Midbrain (tissue), 1 donor: ENCODE results near the gene LRRC4C.

Source experiments
- DNase-seq: peaks from one replicate; lab custom pipeline; 2025; lab: John Stamatoyannopoulos, UW

Gene LRRC4C

DNA sequence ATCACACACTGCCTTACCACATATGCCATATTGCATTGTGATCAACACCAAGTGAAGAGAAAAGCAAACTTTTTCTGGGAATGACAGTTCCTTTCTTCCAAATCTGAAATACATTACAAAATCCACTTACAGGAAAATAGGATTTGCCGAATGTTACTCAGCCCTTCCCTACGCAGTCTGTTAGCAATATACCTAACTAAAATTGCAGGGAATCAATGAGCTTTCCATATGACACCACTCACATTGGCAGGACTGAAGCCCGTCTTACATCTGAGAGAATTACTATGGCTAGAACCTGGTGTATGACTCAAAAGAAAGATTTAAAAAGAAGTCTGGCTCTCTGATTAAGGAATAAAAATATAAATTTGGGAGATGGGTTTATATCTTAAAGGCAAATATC, 136.0 kb downstream of the LRRC4C start:
- no peak for DNase-seq

DNA sequence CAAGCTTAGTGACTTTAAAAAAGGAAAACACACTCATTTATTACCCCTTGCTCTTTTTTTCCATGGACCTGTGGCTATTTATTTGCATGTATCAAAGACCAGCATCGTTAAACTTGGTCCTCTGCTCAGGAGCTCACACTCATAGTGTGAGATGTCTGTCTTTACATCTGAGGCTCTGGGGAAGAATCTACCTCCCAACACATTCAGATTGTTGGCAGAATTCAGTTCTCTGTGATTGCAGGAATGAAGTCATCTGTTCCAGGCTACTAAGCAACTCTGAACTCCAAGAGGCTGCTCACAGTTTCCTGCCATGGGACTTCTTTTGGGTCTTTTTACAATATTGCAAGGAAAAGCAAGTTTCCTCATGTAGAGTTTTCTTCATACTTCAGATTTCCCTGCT, 138.8 kb downstream of the LRRC4C start:
- no peak for DNase-seq

GRCh38 chr11:41320238-41320637, 139.2 kb downstream of the LRRC4C start:
- DNase-seq = no peak

DNA sequence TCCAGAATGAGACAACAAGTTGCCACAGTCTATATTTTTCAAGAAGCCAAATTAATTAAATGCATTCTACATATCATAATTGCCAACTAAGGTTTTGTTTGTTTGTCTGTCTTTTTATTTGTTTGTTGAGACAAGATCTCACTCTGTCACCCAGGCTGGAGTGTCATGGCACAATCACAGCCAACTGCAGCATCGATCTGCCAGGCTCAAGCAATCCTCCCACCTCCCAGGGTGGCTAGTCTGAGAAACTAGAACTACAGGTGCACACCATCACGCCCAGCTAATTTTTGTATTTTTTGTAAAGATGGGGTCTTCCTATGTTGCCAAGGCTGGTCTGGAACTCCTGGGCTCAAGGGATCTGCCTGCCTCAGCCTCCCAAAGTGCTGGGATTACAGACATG, 140.0 kb downstream of the LRRC4C start:
- DNase-seq = no peak

GRCh38 chr11:41316751-41317150, 142.7 kb downstream of the LRRC4C start:
- DNase-seq = no peak

GRCh38 chr11:41313226-41313625, 146.2 kb downstream of the LRRC4C start:
- DNase-seq = no peak

DNA sequence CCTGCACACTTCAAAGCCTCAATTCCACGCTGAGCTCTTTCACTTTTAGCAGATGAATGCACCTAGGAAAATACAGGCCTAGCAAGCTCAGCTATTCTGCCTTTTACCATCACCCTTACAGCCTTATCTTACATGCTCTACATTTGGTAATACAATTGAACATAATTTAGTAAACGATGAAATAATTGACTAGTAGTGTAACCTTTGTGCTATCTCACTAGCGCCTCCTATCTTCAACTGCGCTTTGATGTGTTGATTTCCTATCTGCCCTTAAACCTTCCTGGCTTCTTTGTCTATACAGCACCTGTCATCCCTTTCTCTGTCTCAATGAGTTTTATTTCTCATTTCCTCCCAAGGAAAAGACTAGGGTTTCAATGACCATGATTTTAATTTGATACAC, 149.7 kb downstream of the LRRC4C start:
- no peak for DNase-seq

- no peak for DNase-seq
Observed at GRCh38 chr11:41309111-41309522, 150.3 kb downstream of the LRRC4C start.

GRCh38 chr11:41308286-41308685, 151.2 kb downstream of the LRRC4C start:
- DNase-seq = no peak

GRCh38 chr11:41307296-41308080, 152.0 kb downstream of the LRRC4C start:
- no peak for DNase-seq

- DNase-seq = no peak
Observed at GRCh38 chr11:41306431-41306830, 153.0 kb downstream of the LRRC4C start.

- no peak for DNase-seq
Observed at GRCh38 chr11:41301023-41301422, 158.4 kb downstream of the LRRC4C start.

DNA sequence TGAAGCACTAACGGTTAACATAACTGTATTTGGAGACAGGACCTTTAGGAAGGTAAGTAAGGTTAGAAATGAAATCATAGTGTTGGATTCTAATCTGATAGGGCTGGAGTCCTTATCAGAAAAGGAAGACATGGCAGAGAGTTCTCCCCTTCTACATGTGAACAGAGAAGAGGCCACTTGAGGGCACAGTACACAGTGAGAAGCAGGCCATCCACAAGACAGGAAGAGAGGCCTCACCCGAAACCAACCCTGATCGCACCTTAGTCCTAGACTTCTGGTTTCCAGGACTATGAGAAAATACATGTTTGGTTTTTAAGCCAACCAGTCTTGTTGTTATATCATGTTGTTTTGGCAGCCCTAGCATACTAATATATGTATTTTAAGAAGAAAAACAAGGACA, 170.0 kb downstream of the LRRC4C start:
- no peak for DNase-seq

DNA sequence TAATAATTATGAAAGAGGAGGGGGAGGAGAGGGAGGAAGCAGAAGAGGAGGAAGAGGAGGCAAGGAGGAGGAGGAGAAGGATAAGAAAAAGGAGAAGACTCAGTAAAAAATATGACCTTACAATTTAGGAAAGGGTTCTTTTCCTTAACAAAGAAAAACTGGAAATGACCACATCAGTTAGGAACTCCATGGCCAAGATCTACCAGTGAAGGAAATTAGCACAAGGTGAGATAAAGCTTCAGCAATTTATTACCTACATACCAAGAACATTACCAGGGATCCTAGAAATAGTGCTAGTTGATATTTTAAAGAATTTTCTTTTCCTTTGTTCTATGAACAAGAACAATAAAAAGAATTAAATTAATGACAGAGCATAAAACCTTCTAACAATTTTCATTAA, 172.7 kb downstream of the LRRC4C start:
- no peak for DNase-seq

GRCh38 chr11:41284354-41284753, 175.1 kb downstream of the LRRC4C start:
- DNase-seq = no peak

GRCh38 chr11:41283191-41283930, 176.1 kb downstream of the LRRC4C start:
- no peak for DNase-seq

GRCh38 chr11:41282395-41282794, 177.1 kb downstream of the LRRC4C start:
- DNase-seq = no peak

GRCh38 chr11:41281131-41281742, 178.2 kb downstream of the LRRC4C start:
- DNase-seq = no peak

GRCh38 chr11:41274831-41275230, 184.6 kb downstream of the LRRC4C start:
- no peak for DNase-seq

DNA sequence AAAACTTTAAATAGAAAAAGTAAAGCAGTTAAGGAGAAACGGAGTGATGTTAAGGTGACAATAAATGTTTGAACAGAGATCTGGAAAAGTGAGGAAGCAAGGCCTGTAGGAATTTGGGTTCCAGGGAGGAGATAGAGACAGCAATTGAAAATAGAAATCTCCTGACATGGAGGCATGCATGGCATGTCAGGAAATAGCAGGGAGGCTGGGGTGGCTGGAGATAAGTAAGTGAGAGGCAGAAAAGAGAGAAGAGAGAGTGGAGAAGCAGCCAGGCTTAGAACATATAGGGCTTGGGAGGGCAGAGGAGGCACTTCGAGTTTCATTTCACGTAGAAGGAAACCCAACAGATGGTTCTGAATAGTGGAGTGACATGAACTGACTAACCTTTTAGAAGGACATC, 185.5 kb downstream of the LRRC4C start:
- DNase-seq = no peak

GRCh38 chr11:41267451-41267850, 192.0 kb downstream of the LRRC4C start:
- no peak for DNase-seq

GRCh38 chr11:41256041-41256440, 203.4 kb downstream of the LRRC4C start:
- DNase-seq = no peak

GRCh38 chr11:41254966-41255365, 204.5 kb downstream of the LRRC4C start:
- DNase-seq = no peak
